ENCODE data around the gene HJV. TPM values are rescaled to one million over a fixed set of nuclear protein-coding genes. Genes with fewer than 3 reads are reported as not detected.

HJV gene
- total RNA-seq, 1 donor from 2014 or later = 0.40 TPM

GRCh38 chr1:145992958-145993617 is 28.4 kb downstream of the HJV start:
- DNase-seq (ENCODE audit: low spot score) = no peak

GRCh38 chr1:145992502-145992936 is 29.0 kb downstream of the HJV start:
- DNase-seq (ENCODE audit: low spot score) = no peak

GRCh38 chr1:145991735-145992412 is 29.7 kb downstream of the HJV start:
- no peak for DNase-seq (ENCODE audit: low spot score)

- DNase-seq (ENCODE audit: low spot score) = no peak
These were observed 31.2 kb downstream of the HJV start for GRCh38 chr1:145990249-145990855.

GRCh38 chr1:145988773-145989172 is 32.8 kb downstream of the HJV start:
- DNase-seq (ENCODE audit: low spot score) = no peak

- DNase-seq (ENCODE audit: low spot score) = no peak
These were observed 33.6 kb downstream of the HJV start for GRCh38 chr1:145987926-145988325.

GRCh38 chr1:145986551-145986950 is 35.0 kb downstream of the HJV start:
- no peak for DNase-seq (ENCODE audit: low spot score)

- no peak for DNase-seq (ENCODE audit: low spot score)
These were observed 35.8 kb downstream of the HJV start for GRCh38 chr1:145985502-145986439.

- DNase-seq (ENCODE audit: low spot score) = no peak
These were observed 36.4 kb downstream of the HJV start for GRCh38 chr1:145985129-145985501.

- DNase-seq (ENCODE audit: low spot score) = no peak
These were observed 37.3 kb downstream of the HJV start for GRCh38 chr1:145983960-145984830.

GRCh38 chr1:145983206-145983675 is 38.3 kb downstream of the HJV start:
- no peak for DNase-seq (ENCODE audit: low spot score)

GRCh38 chr1:145982010-145982723 is 39.4 kb downstream of the HJV start:
- no peak for DNase-seq (ENCODE audit: low spot score)

- DNase-seq (ENCODE audit: low spot score) = no peak
These were observed 41.0 kb downstream of the HJV start for GRCh38 chr1:145980457-145980994.

- DNase-seq (ENCODE audit: low spot score) = no peak
These were observed 41.6 kb downstream of the HJV start for GRCh38 chr1:145979746-145980456.

- DNase-seq (ENCODE audit: low spot score) = peak; percentile 98
These were observed 42.4 kb downstream of the HJV start for GRCh38 chr1:145978854-145979745.

- DNase-seq (ENCODE audit: low spot score) = no peak
These were observed 43.1 kb downstream of the HJV start for GRCh38 chr1:145978471-145978853.

- DNase-seq (ENCODE audit: low spot score) = peak; percentile 87
These were observed 43.8 kb downstream of the HJV start for GRCh38 chr1:145977486-145978470.

All from mucosa of gallbladder (tissue), 1 donor.